K562 (cell line): ENCODE data around the gene DYSF. TPM values are rescaled to one million over a fixed set of nuclear protein-coding genes. Genes with fewer than 3 reads are reported as not detected.

Source experiments
- ATAC-seq: fragments of 200-7000 bp; cut with Tn5 transposase; 3 replicates; pipeline ENCODE4 v1.9.1; 2020; ENCODE audit warnings: moderate library complexity
- BruUV-seq: library from RNA; stranded (reverse); fragments of 400-500 nt; replicated peaks from 2 replicates; lab custom pipeline; 2021; lab: Mats Ljungman, UMichigan
- CTCF ChIA-PET: fragments of 300-600 bp; formaldehyde crosslinking; extraction: SDS; loops from one replicate; lab custom pipeline; 2021; ENCODE audit warnings: low intra/inter-chr PET ratio; lab: Yijun Ruan, JAX
- POLR2A ChIA-PET: fragments of 300-600, 350-650 bp; sonication (Branson Sonifier 250); formaldehyde crosslinking; extraction: SDS; loops from one replicate; lab custom pipeline; 2021; ENCODE audit warnings: antibody characterized with exemption, inconsistent platforms; lab: Yijun Ruan, JAX
- DNase-seq, 4 experiments: peaks; one replicate each; pipeline versions ENCODE4 v3.0.0 to v3.0.0-alpha.2; 2011 to 2018; ENCODE audit warnings: low spot score in 3 of 4, mixed read lengths in 3 of 4; ENCODE audit errors: extremely low read depth in 1 of 4
- FAIRE-seq: peaks from 2 replicates; lab custom pipeline; 2011; peaks lifted over from hg19 to GRCh38; lab: Jason Lieb, UNC
- H2AFZ ChIP-seq: 2 replicates; pipeline ENCODE4 v1.6.0; 2011; ENCODE audit warnings: low read depth, low read length, control low read depth, inconsistent platforms
- H3K27ac ChIP-seq: fragments of 200-600 bp; 3 replicates; pipeline ENCODE4 v1.8.0; 2011; ENCODE audit warnings: low read depth, mild to moderate bottlenecking, control low read depth, inconsistent platforms, low read length, moderate library complexity, mixed read lengths; ENCODE audit errors: extremely low read depth
- H3K27me3 ChIP-seq, 2 experiments: fragments of 300-600 bp in 1 of 2; 2 replicates in 1 of 2; 3 replicates in 1 of 2; pipeline versions ENCODE4 v1.6.0 to v1.8.0; 2011; ENCODE audit warnings: inconsistent platforms in 2 of 2, low read length in 2 of 2, mild to moderate bottlenecking in 1 of 2, mixed read lengths in 1 of 2, moderate library complexity in 1 of 2; ENCODE audit not compliant: control insufficient read depth in 2 of 2, insufficient read depth in 2 of 2
- H3K36me3 ChIP-seq: fragments of 300-600 bp; 3 replicates; pipeline ENCODE4 v1.8.0; 2011; ENCODE audit warnings: mild to moderate bottlenecking, low read length, inconsistent platforms; ENCODE audit not compliant: control insufficient read depth, insufficient read depth
- H3K4me1 ChIP-seq, 2 experiments: fragments of 200-600 bp in 1 of 2; replicated peaks in 1 of 2; 2 replicates in 1 of 2; 3 replicates in 1 of 2; pipeline versions ENCODE4 v1.5.1 to v1.8.0; 2011; ENCODE audit warnings: inconsistent platforms in 2 of 2, low read length in 2 of 2, mild to moderate bottlenecking in 1 of 2, mixed read lengths in 1 of 2, moderate library complexity in 1 of 2; ENCODE audit not compliant: control insufficient read depth in 2 of 2, insufficient read depth in 2 of 2
- H3K4me2 ChIP-seq: 2 replicates; pipeline ENCODE4 v1.6.1; 2011; ENCODE audit warnings: low read length, control low read depth, inconsistent platforms, mixed read lengths; ENCODE audit not compliant: insufficient read depth
- H3K4me3 ChIP-seq: fragments of 200-600 bp; sonication (generic), shearing (Covaris generic); 2 replicates; pipeline ENCODE4 v1.5.1; 2016; ENCODE audit warnings: control low read depth, inconsistent platforms
- H3K79me2 ChIP-seq: fragments of 200-600 bp; 3 replicates; pipeline ENCODE4 v1.8.0; 2011; ENCODE audit warnings: low read length, inconsistent platforms; ENCODE audit not compliant: control insufficient read depth, insufficient read depth
- H3K9ac ChIP-seq, 2 experiments: 2 replicates each; pipeline versions ENCODE4 v1.6.0 to v1.6.1; 2011; ENCODE audit warnings: low read depth in 2 of 2, low read length in 2 of 2, control low read depth in 1 of 2, inconsistent platforms in 1 of 2, mild to moderate bottlenecking in 1 of 2, mixed read lengths in 1 of 2; ENCODE audit not compliant: insufficient read depth in 1 of 2
- H3K9me1 ChIP-seq: one replicate; pipeline ENCODE4 v1.6.0; 2011; ENCODE audit warnings: inconsistent platforms, mild to moderate bottlenecking, low read length, moderate library complexity; ENCODE audit not compliant: control insufficient read depth, insufficient read depth
- H3K9me3 ChIP-seq: replicated peaks from 2 replicates; pipeline ENCODE4 v1.5.1; 2011; ENCODE audit warnings: low read depth, low read length, inconsistent platforms; ENCODE audit not compliant: control insufficient read depth, insufficient read depth
- H4K20me1 ChIP-seq: replicated peaks from 2 replicates; pipeline ENCODE4 v1.6.1; 2011; ENCODE audit warnings: low read length, inconsistent platforms, mixed read lengths; ENCODE audit not compliant: control insufficient read depth, insufficient read depth
- DEAF1 ChIP-seq: fragments of 450-650 bp; formaldehyde crosslinking; IDR thresholded peaks from 2 replicates; pipeline ENCODE4 v1.4.0; 2020; ENCODE audit warnings: mild to moderate bottlenecking, moderate library complexity
- DNMT1 ChIP-seq: fragments of 450-650 bp; IDR thresholded peaks from 2 replicates; pipeline ENCODE4 v1.6.1; 2016; ENCODE audit warnings: antibody characterized with exemption, mild to moderate bottlenecking
- ESRRB ChIP-seq: fragments of 250-450 bp; sonication (Bioruptor Pico); IDR thresholded peaks from 2 replicates; pipeline ENCODE4 v1.5.0; 2020; ENCODE audit warnings: mild to moderate bottlenecking, moderate library complexity, borderline replicate concordance
- GABPA ChIP-seq: fragments of 200-800 bp; sonication (Bioruptor generic); conservative IDR thresholded peaks from 2 replicates; pipeline ENCODE4 v1.6.1; 2016; ENCODE audit warnings: low read depth, missing genetic modification characterization, missing compliant biosample characterization
- HDAC3 ChIP-seq: fragments of 450-650 bp; IDR thresholded peaks from 2 replicates; pipeline ENCODE4 v1.6.1; 2018; ENCODE audit warnings: borderline replicate concordance, mild to moderate bottlenecking, moderate library complexity; ENCODE audit not compliant: partially characterized antibody
- KDM1A ChIP-seq, 2 experiments: fragments of 450-650 bp; IDR thresholded peaks; 2 replicates each; pipeline ENCODE4 v1.6.1; 2016; ENCODE audit warnings: mild to moderate bottlenecking in 2 of 2
- NBN ChIP-seq: fragments of 450-650 bp; IDR thresholded peaks from 2 replicates; pipeline ENCODE4 v1.6.1; 2016; ENCODE audit warnings: low read depth, mild to moderate bottlenecking
- NONO ChIP-seq, 2 experiments: fragments of 200-400 bp in 1 of 2; fragments of 450-650 bp in 1 of 2; formaldehyde crosslinking in 1 of 2; IDR thresholded peaks; 2 replicates each; pipeline ENCODE4 v1.6.1; 2017; ENCODE audit warnings: low read depth in 2 of 2, mild to moderate bottlenecking in 2 of 2, moderate library complexity in 2 of 2, low read length in 1 of 2
- PCBP1 ChIP-seq: fragments of 200-400 bp; formaldehyde crosslinking; IDR thresholded peaks from 2 replicates; pipeline ENCODE4 v1.6.1; 2018; ENCODE audit warnings: mild to moderate bottlenecking, low read depth, low read length; ENCODE audit not compliant: poor library complexity, severe bottlenecking
- PHB ChIP-seq: fragments of 250-450 bp; sonication (Bioruptor Pico); IDR thresholded peaks from 2 replicates; pipeline ENCODE4 v1.5.0; 2021
- SIN3B ChIP-seq: fragments of 450-650 bp; IDR thresholded peaks from 2 replicates; pipeline ENCODE4 v1.6.1; 2017; ENCODE audit warnings: low read depth, mild to moderate bottlenecking, moderate library complexity
- TAF9B ChIP-seq: fragments of 450-650 bp; IDR thresholded peaks from 2 replicates; pipeline ENCODE4 v1.6.1; 2018; ENCODE audit warnings: mild to moderate bottlenecking; ENCODE audit not compliant: partially characterized antibody
- ZFP30 ChIP-seq: fragments of 250-450 bp; sonication (Bioruptor Pico); IDR thresholded peaks from 2 replicates; pipeline ENCODE4 v1.8.0; 2022; ENCODE audit warnings: moderate library complexity, mild to moderate bottlenecking, inconsistent platforms, borderline replicate concordance
- ZNF146 ChIP-seq: IDR thresholded peaks from one replicate; pipeline ENCODE4 v1.6.1; 2018; ENCODE audit warnings: missing compliant biosample characterization; ENCODE audit not compliant: unreplicated experiment
- ZNF561 ChIP-seq: fragments of 450-650 bp; formaldehyde crosslinking; conservative IDR thresholded peaks from 2 replicates; pipeline ENCODE4 v1.4.0; 2020; ENCODE audit warnings: mild to moderate bottlenecking, moderate library complexity
- ZNF609 ChIP-seq: sonication (generic); formaldehyde crosslinking; IDR thresholded peaks from 2 replicates; pipeline ENCODE4 v1.8.1; 2023; ENCODE audit warnings: missing genetic modification reagents, mild to moderate bottlenecking, borderline replicate concordance
- ZNF644 ChIP-seq: fragments of 200-800 bp; sonication (Bioruptor generic); IDR thresholded peaks from 2 replicates; pipeline ENCODE4 v1.6.1; 2016; ENCODE audit warnings: low read depth, missing genetic modification characterization, missing compliant biosample characterization
- ZNF77 ChIP-seq: fragments of 250-450 bp; sonication (Bioruptor Pico); IDR thresholded peaks from 2 replicates; pipeline ENCODE4 v1.5.0; 2020
- WGBS: fragments of 100-300 bp; shearing (Covaris generic); methylation state at CpG from one replicate; pipeline ENCODE4 v1.1.6; 2016; ENCODE audit warnings: low coverage, mixed read lengths; ENCODE audit not compliant: insufficient coverage; ENCODE audit errors: missing lambda C conversion rate; 5-methylcytosine and 5-hydroxymethylcytosine counted together
- in situ Hi-C: fragments of 300-500 bp; cut with MboI; formaldehyde crosslinking; loops from 4 replicates; pipeline ENCODE4 v1.15.0; 2018; ENCODE audit warnings: inconsistent platforms, mixed read lengths
- intact Hi-C: fragments of 100-400 bp; cut with micrococcal nuclease; formaldehyde crosslinking; loops from 2 replicates; pipeline ENCODE4 v1.14.2; 2022
- polyA plus RNA-seq, 8 experiments: library from polyadenylated mRNA; depleted of rRNA in 4 of 8; stranded (reverse) in 5 of 8; unstranded in 3 of 8; fragments of >200 nt; fragmentation: Nextera tagmentation in 2 of 8; fragmentation: Illumina TruSeq in 1 of 8; extraction: Ambion mirVana in 2 of 8; extraction: Trizol in 1 of 8; gene quantifications; 2 replicates each; pipeline versions ENCODE4 v1.2.1 to v1.2.3, GENCODE V29; 2011 to 2014; ENCODE audit warnings: inconsistent platforms in 1 of 8, missing spikeins in 1 of 8
- total RNA-seq, 7 experiments: library from RNA; depleted of rRNA in 6 of 7; stranded (reverse); fragments of >200 nt in 6 of 7; fragmentation: Illumina TruSeq in 2 of 7; extraction: Trizol in 2 of 7; gene quantifications; 2 replicates each; pipeline versions ENCODE4 v1.2.1 to v1.2.3, GENCODE V29; 2011 to 2021; ENCODE audit warnings: low replicate concordance in 1 of 7

DYSF gene
- total and polyA plus RNA-seq, 9 of the 15 experiments (the other 6 are each of a cell fraction or from before 2014, with no cell fraction given) = 0.01 to 0.80 (median 0.29) TPM

GRCh38 chr2:71546275-71546638, 92.9 kb downstream of the DYSF start:
- ChIA-PET CTCF (interaction anchor here (1.1 to 1.2 kb wide), 2 partner anchors 252 to 1033 kb away, joined by 3 to 5 read pairs; no protein-coding TSS in a partner anchor), POLR2A (interaction anchor here (1.0 kb wide), 1 partner anchor 606 kb away, joined by 4 read pairs; no protein-coding TSS in a partner anchor)
- Histone ChIP-seq H3K79me2 (no peaks in the 10 kb centered on the region), H3K9me1 (no peaks in the 10 kb centered on the region), H2AFZ (no peak overlapping the region), H3K9me3 (no peaks in the 10 kb centered on the region), H3K36me3 (no peaks in the 10 kb centered on the region), H4K20me1 (no peaks in the 10 kb centered on the region), H3K4me3 (no peak overlapping the region), H3K27ac (no peak overlapping the region), H3K27me3 (peaks cover 7 to 30% of the 10 kb centered on the region in 2 experiments; a peak in 4 of 5 replicates), H3K9ac (no peak overlapping the region), H3K4me2 (no peak overlapping the region), H3K4me1 (0 out of 5 replicates have a peak, but pooled peaks cover 0 to 3% of the 10 kb centered on the region in 2 experiments)
- DNase-seq (no peak), ATAC-seq (no peak), FAIRE-seq (no peak)
- 2% methylated on average over 3 of the region's 3 CpGs for WGBS
- BruUV-seq = no TSS peak
- in situ Hi-C loops (loop anchor here (5.0 to 25.0 kb wide), 2 partner anchors 1041 to 1196 kb away; no protein-coding TSS in a partner anchor), intact Hi-C loops (loop anchor here (5.0 to 10.0 kb wide), 6 partner anchors 61 to 1199 kb away; no protein-coding TSS in a partner anchor)
- TF ChIP-seq NONO (IDR thresholded peaks at IDR 0.05; ENCODE audit: low read depth in 2 of 2, low read length in 1 of 2) (no peak), DEAF1 (CRISPR knock-in tag) (no peak), NBN (no peak), TAF9B (no peak), ZNF77 (CRISPR knock-in tag) (no peak), HDAC3 (no peak), ZNF146 (CRISPR knock-in tag) (no peak), KDM1A (IDR thresholded peaks at IDR 0.05) (no peak), DNMT1 (no peak), GABPA (tag) (no peak), ZNF561 (CRISPR knock-in tag) (no peak), ZFP30 (CRISPR knock-in tag) (no peak), PCBP1 (no peak), PHB (CRISPR knock-in tag) (no peak), ZNF609 (CRISPR knock-in tag) (no peak), ZNF644 (tag) (no peak), SIN3B (no peak), ESRRB (CRISPR knock-in tag) (no peak)
